HG02885 (cell line): Measurements from ENCODE around the gene ATP1A1.

Experiments used
- ATAC-seq: cut with Tn5 transposase; IDR thresholded peaks from one replicate; pipeline ENCODE4 v1.9.1; 2021; ENCODE audit warnings: mild to moderate bottlenecking; ENCODE audit not compliant: unreplicated experiment, poor library complexity

The ATP1A1 gene

DNA sequence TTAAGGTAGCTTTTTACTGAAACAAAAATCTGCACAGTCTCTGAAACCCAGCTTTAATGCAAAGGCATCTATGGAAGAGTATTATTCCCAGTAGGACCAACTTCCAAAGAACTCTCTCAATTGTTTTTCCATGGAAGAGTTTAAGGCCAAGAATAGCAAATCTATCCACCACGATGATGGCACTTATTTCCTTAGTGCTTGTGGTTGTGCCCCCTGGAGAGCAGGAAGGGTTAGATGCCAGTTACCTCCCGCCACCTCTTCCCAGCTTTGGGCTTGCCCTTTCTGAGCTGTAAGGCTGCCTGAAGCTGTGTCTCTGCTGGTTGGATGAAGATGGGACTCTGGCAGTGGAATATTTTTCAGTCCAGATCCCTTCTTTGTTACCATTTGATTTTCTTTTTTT lies 4.8 kb upstream of the ATP1A1 start:
- no peak for ATAC-seq

DNA sequence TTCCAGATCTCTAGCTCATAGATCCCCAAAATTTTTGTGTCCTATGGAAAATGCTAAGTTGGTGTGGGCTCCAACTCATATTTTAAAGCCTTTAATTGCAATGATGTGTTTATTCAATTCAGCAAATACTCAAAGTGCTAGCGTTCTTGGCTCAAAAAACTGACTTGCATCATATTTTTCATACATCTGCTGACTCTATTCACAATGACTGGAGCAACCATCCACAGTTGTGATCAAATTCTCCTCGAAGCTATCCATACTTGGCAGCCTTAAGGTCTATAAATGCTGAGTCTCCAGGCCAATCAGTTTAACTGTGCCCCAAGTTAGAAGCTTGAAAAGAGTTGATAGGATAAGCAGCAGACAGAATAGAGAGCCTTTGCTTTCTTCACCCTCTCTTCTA lies 2.9 kb upstream of the ATP1A1 start:
- ATAC-seq: no peak

GRCh38 chr1:116371752-116372151 lies 1.3 kb upstream of the ATP1A1 start:
- no peak for ATAC-seq

- no peak for ATAC-seq
Observed at GRCh38 chr1:116372191-116372590, 853 bp upstream of the ATP1A1 start.

- ATAC-seq: peak; percentile 1
Observed at GRCh38 chr1:116373431-116374352, 648 bp downstream of the ATP1A1 start.

- ATAC-seq: no peak
Observed at GRCh38 chr1:116374353-116375147, 1.5 kb downstream of the ATP1A1 start.

DNA sequence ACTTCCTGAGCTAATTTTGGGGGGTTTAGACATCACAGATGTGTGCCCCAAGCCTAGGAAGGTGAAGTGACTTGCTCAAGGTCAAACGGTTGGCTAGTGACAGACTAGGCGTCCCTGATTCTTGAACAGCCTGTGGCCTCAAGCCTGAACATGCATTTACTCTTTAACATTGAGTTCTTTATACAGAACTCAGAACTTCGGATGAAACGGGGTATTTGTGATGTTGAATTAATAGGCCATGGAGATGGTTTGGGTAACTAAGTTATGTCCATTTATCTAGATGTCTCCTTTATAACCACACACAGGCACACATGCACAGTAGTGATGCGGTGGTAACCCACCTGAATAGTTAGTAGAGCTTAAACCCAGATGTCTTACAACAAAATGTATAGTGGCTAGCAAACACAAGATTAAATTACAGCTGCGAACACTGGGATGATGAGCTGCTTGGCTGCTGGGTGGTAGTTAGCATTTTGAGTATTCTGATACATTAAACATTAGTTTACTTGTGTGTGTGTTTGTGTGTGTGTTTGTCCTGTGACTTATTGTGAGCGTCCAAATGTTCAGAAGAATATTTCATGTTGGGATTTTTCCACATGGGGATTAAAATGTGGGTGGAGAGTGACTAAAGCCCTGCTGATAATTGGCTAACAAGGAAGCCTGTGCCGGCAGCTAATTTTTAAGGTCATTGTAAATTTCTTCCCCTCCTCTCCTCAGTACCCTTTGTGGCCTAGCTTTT lies 2.3 kb downstream of the ATP1A1 start:
- no peak for ATAC-seq

DNA sequence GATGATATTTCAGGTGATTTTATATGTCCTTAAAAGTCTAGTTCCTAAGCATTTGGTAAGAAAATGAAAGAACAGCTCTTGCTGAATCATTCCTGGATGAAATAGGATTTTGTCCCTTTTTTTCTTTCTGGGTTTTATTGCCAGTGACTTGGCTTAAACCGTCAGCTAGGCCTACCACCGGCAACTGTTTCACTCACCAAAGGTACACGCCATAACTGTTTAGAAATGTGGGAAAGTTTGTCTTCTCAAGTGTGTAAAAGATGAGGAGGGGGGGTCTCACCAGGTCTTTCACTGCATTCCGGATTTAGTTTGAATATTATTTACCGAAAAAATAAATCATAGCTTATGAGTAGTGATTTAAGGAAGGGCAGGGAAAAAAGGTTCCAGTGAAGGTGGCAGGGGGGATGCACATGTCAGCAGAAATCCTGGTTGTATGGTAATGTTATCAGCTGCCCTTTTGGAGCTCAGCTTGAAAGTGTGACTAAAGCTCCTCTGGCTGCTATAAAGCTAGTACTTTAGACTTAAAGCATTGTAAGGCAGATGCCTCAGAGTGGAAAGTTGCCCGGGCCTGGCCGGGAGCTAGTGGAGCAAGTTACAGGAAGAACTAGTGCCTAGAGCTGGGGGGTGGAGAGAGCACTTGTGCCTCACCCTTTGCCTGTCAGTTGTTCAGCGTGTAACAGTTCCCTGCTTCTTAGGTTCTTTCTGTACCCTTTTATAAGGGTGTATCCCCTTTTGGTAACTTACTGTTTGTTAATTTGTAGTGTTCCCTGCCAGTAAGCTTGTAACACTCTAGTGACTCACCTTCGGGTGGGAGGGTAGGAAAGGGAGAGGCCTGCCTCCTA lies 3.1 kb downstream of the ATP1A1 start:
- ATAC-seq: no peak

GRCh38 chr1:116376729-116377086 lies 3.7 kb downstream of the ATP1A1 start:
- ATAC-seq: no peak

DNA sequence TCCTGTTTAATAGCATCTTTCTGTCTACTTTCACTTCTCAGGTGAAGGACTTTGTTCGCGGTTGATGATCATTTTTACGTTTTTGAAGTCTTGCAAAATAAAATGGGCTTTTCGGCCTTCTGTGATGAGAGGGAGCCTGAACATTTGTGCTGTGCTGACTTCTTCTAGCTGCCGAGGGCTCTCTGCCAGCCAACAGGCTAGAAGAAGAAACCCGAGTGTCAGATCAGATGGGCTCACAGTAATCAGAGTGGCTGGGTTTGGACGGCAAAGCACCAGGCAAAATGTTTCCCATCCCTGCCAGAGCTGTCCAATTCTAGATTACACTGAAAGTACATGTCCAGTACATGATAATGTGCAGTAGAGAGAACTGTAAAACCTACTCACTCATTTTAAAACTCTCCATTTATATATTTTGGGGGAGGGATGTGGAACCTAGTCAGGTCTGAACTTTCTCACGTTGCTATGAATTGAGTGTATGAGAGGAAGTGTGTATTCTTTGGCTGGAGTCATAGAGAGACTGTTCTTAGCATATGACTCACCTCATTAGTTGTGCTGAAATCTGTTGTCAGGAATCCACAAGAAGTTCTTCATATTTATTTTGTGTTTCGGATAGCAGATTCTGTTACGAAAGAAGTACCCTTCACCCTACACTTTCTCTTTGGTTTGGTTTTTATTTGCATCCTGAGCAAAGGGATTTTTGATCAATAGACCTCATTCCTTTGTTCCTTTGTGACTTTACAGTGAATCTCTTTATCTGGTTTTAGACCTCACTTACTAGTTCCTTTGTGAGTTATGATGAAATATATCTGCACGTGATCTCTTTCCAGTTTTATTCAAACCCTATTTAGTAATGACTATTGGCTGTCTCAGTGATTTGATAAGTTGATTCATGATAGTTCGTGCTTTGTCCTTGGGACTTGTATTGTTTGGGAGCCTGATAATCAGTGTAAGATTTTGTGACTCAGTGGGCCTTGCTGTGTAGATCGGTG lies 4.8 kb downstream of the ATP1A1 start:
- ATAC-seq: peak; percentile 74

DNA sequence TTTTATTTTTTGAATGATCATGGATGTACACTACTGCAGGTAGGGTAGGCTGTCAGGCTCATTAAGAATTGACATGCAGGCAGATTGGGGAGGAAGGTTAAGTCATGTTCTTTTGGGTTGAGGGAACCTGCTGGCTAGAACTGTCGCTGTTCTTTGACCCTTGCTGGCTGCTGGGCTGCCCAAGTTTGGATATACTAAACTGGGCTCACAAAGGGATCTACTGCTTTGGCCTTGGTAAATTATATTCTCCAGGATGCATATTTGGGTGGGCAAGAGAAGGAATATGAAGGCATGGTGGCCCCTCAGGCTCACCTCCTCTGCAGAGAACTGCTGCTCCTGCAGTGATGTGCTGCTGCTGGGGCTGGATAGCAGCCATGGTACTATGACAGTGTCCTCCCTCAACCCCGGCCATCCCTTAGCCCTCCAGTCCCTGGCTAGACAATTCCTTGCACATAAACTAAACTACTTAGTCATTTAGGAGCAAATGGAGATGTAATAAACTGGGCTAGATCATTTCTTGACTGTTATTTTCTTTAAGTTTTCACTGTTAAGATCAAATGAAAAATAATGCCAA lies 6.1 kb downstream of the ATP1A1 start:
- ATAC-seq: no peak

- no peak for ATAC-seq
Observed at GRCh38 chr1:116379674-116380498, 6.8 kb downstream of the ATP1A1 start.

DNA sequence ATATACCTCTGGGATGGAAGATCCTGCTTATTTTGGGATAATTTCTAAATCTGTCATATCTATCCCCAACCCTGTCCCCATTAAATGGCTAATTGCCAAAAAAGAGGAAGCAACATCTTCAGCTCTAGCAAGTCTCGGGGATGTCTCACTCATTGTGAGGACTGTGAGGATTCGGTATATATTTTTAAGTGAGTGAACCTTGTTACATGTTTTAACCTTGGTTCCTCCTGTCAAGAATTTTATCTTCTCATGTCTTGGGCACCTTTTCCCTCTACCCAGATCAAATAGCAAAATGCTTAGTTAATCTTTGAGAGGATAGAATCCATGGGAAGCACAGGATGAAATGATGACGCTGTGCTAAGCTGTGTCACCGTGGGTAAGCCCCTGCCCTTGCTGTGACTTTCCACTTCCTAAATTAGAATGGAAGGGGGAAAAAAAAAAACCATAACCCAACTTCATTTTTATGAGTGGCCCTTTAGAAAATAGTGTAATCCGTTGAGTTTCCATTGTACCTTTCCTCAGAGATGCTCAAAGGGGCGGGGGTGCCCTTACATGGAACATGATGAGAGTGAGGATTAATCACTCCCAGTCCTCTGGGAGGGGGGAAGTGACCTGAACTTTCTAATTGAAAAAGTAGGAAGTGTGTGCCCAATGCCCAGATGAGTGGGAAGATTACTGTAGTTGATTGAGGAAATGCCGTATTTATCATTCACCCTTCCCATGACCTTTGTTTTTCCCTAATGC lies 7.6 kb downstream of the ATP1A1 start:
- ATAC-seq: no peak

DNA sequence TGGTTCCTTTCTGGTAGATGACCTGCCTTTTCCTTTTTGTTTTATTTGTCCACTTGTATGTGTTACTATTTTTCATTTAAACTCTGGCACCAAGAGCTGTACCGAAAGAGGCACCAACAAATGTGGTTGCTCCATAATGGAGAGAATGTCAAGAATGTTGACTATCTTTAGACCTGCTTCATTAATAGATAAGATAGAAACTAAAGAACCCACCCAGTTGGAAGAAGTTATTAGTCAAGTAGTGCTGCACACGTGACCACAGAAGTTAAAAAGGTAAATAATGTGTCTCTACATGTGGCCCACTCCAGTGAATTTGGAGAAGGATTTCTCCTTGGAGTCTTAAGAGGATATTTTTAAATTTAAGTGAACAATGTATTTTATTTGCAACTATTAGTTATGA lies 9.3 kb downstream of the ATP1A1 start:
- ATAC-seq: no peak

DNA sequence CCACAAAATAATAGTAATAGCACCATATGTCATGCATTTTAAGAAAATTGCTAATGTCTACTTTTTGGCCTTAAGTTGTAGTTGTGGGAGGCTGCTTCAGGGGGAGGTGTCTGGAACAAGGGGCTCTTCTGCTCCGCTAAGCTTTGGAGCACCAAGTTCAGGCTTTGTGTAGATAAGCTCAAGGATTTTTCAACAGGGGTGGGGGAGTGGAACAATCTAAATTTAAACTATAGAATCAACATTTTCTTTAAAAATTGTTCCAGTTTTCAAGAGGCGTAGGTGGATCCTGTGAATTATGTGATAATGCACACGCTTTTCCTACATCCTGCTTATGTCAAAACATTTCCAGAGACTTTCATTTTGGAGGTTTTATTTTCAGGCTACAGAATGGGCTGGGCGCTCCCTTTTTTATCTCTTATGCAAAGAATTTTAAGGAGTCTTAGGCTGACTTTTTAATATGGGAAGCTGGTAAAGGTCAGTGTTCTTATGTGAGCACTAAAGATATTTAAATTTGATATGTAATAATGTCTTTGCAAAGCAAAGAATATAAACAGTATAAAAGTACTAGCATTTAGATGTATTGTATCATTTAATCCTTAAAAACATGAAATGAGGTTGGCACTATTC lies 9.9 kb downstream of the ATP1A1 start:
- no peak for ATAC-seq

GRCh38 chr1:116386042-116386441 lies 13.0 kb downstream of the ATP1A1 start:
- no peak for ATAC-seq
